GM12873 (cell line): ENCODE results near the gene QPCTL.

Source experiments
- CTCF ChIP-seq: IDR thresholded peaks from 2 replicates; pipeline ENCODE4 v1.5.1; 2012; ENCODE audit warnings: low read depth, mild to moderate bottlenecking, moderate library complexity, low read length, control low read depth; ENCODE audit not compliant: insufficient read depth; ENCODE audit errors: missing control alignments

Gene QPCTL

GRCh38 chr19:45705115-45705514 lies 12.6 kb downstream of the QPCTL start:
- TF ChIP-seq CTCF: no peak

GRCh38 chr19:45705710-45706415 lies 13.4 kb downstream of the QPCTL start:
- TF ChIP-seq CTCF: no peak

GRCh38 chr19:45710356-45711130 lies 18.1 kb downstream of the QPCTL start:
- no peak for TF ChIP-seq CTCF

GRCh38 chr19:45711851-45712698 lies 19.6 kb downstream of the QPCTL start:
- TF ChIP-seq CTCF: no peak

- no peak for TF ChIP-seq CTCF
These were observed 20.2 kb downstream of the QPCTL start for GRCh38 chr19:45712699-45713067.

GRCh38 chr19:45713141-45713540 lies 20.7 kb downstream of the QPCTL start:
- TF ChIP-seq CTCF: no peak

- no peak for TF ChIP-seq CTCF
These were observed 22.7 kb downstream of the QPCTL start for GRCh38 chr19:45715139-45715538.
